HCT116 (cell line): ENCODE results near the gene HELZ2. TPM values are rescaled to one million over a fixed set of nuclear protein-coding genes. Genes with fewer than 3 reads are reported as not detected.

ENCODE experiments used
- ATAC-seq: fragments of 200-7000 bp; cut with Tn5 transposase; 2 replicates; pipeline ENCODE4 v1.9.1; 2020; ENCODE audit warnings: mild to moderate bottlenecking, moderate library complexity
- BruUV-seq: library from RNA; stranded (reverse); fragments of 400-500 nt; replicated peaks from 2 replicates; lab custom pipeline; 2021; lab: Mats Ljungman, UMichigan
- CTCF ChIA-PET: fragments of 300-600 bp; sonication (Branson Sonifier 250); formaldehyde crosslinking; loops from one replicate; lab custom pipeline; 2021; ENCODE audit warnings: antibody characterized with exemption; lab: Charles Lee
- POLR2A ChIA-PET: fragments of 300-600, 350-600 bp; sonication (Branson Sonifier 250); formaldehyde crosslinking; loops from one replicate; lab custom pipeline; 2021; ENCODE audit warnings: antibody characterized with exemption; lab: Charles Lee
- RAD21 ChIA-PET, 2 experiments: fragments of 300-600 bp; sonication (Branson Sonifier 250); formaldehyde crosslinking; loops; one replicate each; lab custom pipeline; 2023; ENCODE audit warnings: low total read pairs in 2 of 2; ENCODE audit not compliant: uncharacterized antibody in 2 of 2, unreplicated experiment in 2 of 2, low non-redundant PET in 1 of 2; lab: Charles Lee
- DNase-seq: peaks from one replicate; pipeline ENCODE4 v3.0.0-alpha.2; 2010; ENCODE audit warnings: low read depth, low spot score
- H2AFZ ChIP-seq: fragments of 200-600 bp; shearing (Covaris generic), sonication (generic); 2 replicates; pipeline ENCODE4 v1.6.1; 2017; ENCODE audit warnings: low read depth, mixed run types, mixed read lengths, antibody characterized with exemption, low read length; ENCODE audit not compliant: poor library complexity, severe bottlenecking
- H3K27ac ChIP-seq: 2 replicates; pipeline ENCODE4 v1.5.1; 2012; ENCODE audit warnings: low read depth, low read length
- H3K27me3 ChIP-seq: fragments of 200-600 bp; sonication (generic); 2 replicates; pipeline ENCODE4 v1.6.1; 2016; ENCODE audit warnings: mixed run types, low read length, mixed read lengths; ENCODE audit not compliant: insufficient read depth
- H3K36me3 ChIP-seq, 2 experiments: fragments of 200-500 bp in 1 of 2; fragments of 200-600 bp in 1 of 2; sonication (Bioruptor generic) in 1 of 2; sonication (generic) in 1 of 2; 2 replicates each; pipeline versions ENCODE4 v1.5.1 to v1.6.1; 2014 to 2016; ENCODE audit warnings: low read length in 2 of 2, inconsistent platforms in 1 of 2, mixed read lengths in 1 of 2, mixed run types in 1 of 2; ENCODE audit not compliant: insufficient read depth in 2 of 2, control insufficient read depth in 1 of 2
- H3K4me1 ChIP-seq, 2 experiments: fragments of 200-600 bp in 1 of 2; sonication (generic) in 1 of 2; 2 replicates each; pipeline versions ENCODE4 v1.5.1 to v1.6.1; 2012 to 2017; ENCODE audit warnings: low read length in 2 of 2, inconsistent platforms in 1 of 2, mild to moderate bottlenecking in 1 of 2, mixed read lengths in 1 of 2, mixed run types in 1 of 2, moderate library complexity in 1 of 2; ENCODE audit not compliant: insufficient read depth in 2 of 2, control insufficient read depth in 1 of 2
- H3K4me2 ChIP-seq: fragments of 200-600 bp; sonication (generic); 2 replicates; pipeline ENCODE4 v1.6.1; 2017; ENCODE audit warnings: mixed run types, low read length, mixed read lengths
- H3K4me3 ChIP-seq, 2 experiments: fragments of 200-600 bp in 1 of 2; sonication (generic) in 1 of 2; replicated peaks in 1 of 2; 2 replicates each; pipeline ENCODE4 v1.5.1; 2011 to 2016; ENCODE audit warnings: low read length in 2 of 2, control low read depth in 1 of 2, low read depth in 1 of 2, mild to moderate bottlenecking in 1 of 2, mixed read lengths in 1 of 2, mixed run types in 1 of 2
- H3K79me2 ChIP-seq: fragments of 200-600 bp; sonication (generic); 2 replicates; pipeline ENCODE4 v1.6.1; 2017; ENCODE audit warnings: mild to moderate bottlenecking, mixed run types, low read length, moderate library complexity, mixed read lengths; ENCODE audit not compliant: insufficient read depth
- H3K9ac ChIP-seq: fragments of 200-600 bp; sonication (generic); 2 replicates; pipeline ENCODE4 v1.6.1; 2016; ENCODE audit warnings: low read length, mixed read lengths
- H3K9me2 ChIP-seq: fragments of 200-600 bp; sonication (generic), shearing (Covaris generic); 2 replicates; pipeline ENCODE4 v1.6.1; 2017; ENCODE audit warnings: mixed run types, mild to moderate bottlenecking, moderate library complexity; ENCODE audit not compliant: insufficient read depth
- H3K9me3 ChIP-seq, 2 experiments: fragments of 200-500 bp in 1 of 2; fragments of 200-600 bp in 1 of 2; sonication (Bioruptor generic) in 1 of 2; sonication (generic) in 1 of 2; 2 replicates each; pipeline ENCODE4 v1.6.1; 2014 to 2017; ENCODE audit warnings: low read length in 2 of 2, mixed read lengths in 2 of 2, inconsistent platforms in 1 of 2, low read depth in 1 of 2, mild to moderate bottlenecking in 1 of 2, mixed run types in 1 of 2, moderate library complexity in 1 of 2; ENCODE audit not compliant: control insufficient read depth in 1 of 2, insufficient read depth in 1 of 2
- H4K20me1 ChIP-seq: fragments of 200-600 bp; sonication (generic), shearing (Covaris generic); 2 replicates; pipeline ENCODE4 v1.6.1; 2017; ENCODE audit warnings: mixed run types, mild to moderate bottlenecking, moderate library complexity; ENCODE audit not compliant: insufficient read depth
- CBX3 ChIP-seq: IDR thresholded peaks from 2 replicates; pipeline ENCODE4 v1.6.1; 2012; ENCODE audit warnings: low read depth
- CTCF ChIP-seq, 3 experiments: fragments of 200-600 bp in 1 of 3; sonication (generic) in 1 of 3; IDR thresholded peaks in 2 of 3; conservative IDR thresholded peaks in 1 of 3; 2 replicates each; pipeline ENCODE4 v1.5.1; 2012 to 2017; ENCODE audit warnings: low read depth in 2 of 3, low read length in 2 of 3, antibody characterized with exemption in 1 of 3, borderline replicate concordance in 1 of 3, control low read depth in 1 of 3, mild to moderate bottlenecking in 1 of 3, mixed read lengths in 1 of 3, mixed run types in 1 of 3, moderate library complexity in 1 of 3; ENCODE audit not compliant: insufficient read depth in 1 of 3
- EGR1 ChIP-seq: IDR thresholded peaks from 2 replicates; pipeline ENCODE4 v1.6.1; 2012; ENCODE audit warnings: low read depth
- ELF1 ChIP-seq: IDR thresholded peaks from 2 replicates; pipeline ENCODE4 v1.6.1; 2012; ENCODE audit warnings: low read depth, borderline replicate concordance
- EZH2 ChIP-seq: fragments of 200-600 bp; sonication (generic); IDR thresholded peaks from 2 replicates; pipeline ENCODE4 v1.6.1; 2017; ENCODE audit warnings: antibody characterized with exemption, mixed run types
- JUND ChIP-seq: IDR thresholded peaks from 2 replicates; pipeline ENCODE4 v1.6.1; 2012
- POLR2AphosphoS5 ChIP-seq: IDR thresholded peaks from 2 replicates; pipeline ENCODE4 v1.6.1; 2011; ENCODE audit warnings: mild to moderate bottlenecking, low read depth, low read length, moderate library complexity
- RAD21 ChIP-seq: IDR thresholded peaks from 2 replicates; pipeline ENCODE4 v1.6.1; 2012; ENCODE audit warnings: low read depth, mild to moderate bottlenecking
- SIN3A ChIP-seq: IDR thresholded peaks from 2 replicates; pipeline ENCODE4 v1.6.1; 2012; ENCODE audit warnings: low read depth
- SP1 ChIP-seq: IDR thresholded peaks from 2 replicates; pipeline ENCODE4 v1.6.1; 2012; ENCODE audit warnings: low read depth
- SRF ChIP-seq: IDR thresholded peaks from 2 replicates; pipeline ENCODE4 v1.6.1; 2012; ENCODE audit warnings: low read depth
- TCF7L2 ChIP-seq: IDR thresholded peaks from 2 replicates; pipeline ENCODE4 v1.7.0; 2011; ENCODE audit warnings: borderline replicate concordance, inconsistent platforms; ENCODE audit not compliant: insufficient read depth, insufficient read length; ENCODE audit errors: extremely low read depth
- YY1 ChIP-seq: IDR thresholded peaks from 2 replicates; pipeline ENCODE4 v1.6.1; 2011; ENCODE audit warnings: low read length, low read depth, moderate library complexity, mild to moderate bottlenecking; ENCODE audit not compliant: insufficient replicate concordance; ENCODE audit errors: extremely low read depth
- ZFX ChIP-seq: fragments of 450-650 bp; IDR thresholded peaks from 2 replicates; pipeline ENCODE4 v1.6.1; 2017
- ZNF274 ChIP-seq: fragments of 200-500 bp; sonication (Bioruptor generic); IDR thresholded peaks from 2 replicates; pipeline ENCODE4 v1.6.1; 2014; ENCODE audit warnings: mild to moderate bottlenecking, low read depth, low read length, inconsistent platforms
- intact Hi-C: fragments of 100-400 bp; cut with micrococcal nuclease; formaldehyde crosslinking; loops from 2 replicates; pipeline ENCODE4 v1.10.0; 2022
- total RNA-seq: library from RNA; stranded (reverse); gene quantifications from one replicate; pipeline ENCODE4 v1.2.1, GENCODE V29; 2021; ENCODE audit not compliant: unreplicated experiment
- TF ChIP-seq, protein P1 (sequence below): IDR thresholded peaks from 2 replicates; pipeline ENCODE4 v1.6.1; 2012
- TF ChIP-seq, protein P2 (sequence below): IDR thresholded peaks from 2 replicates; pipeline ENCODE4 v1.6.1; 2011; ENCODE audit warnings: mild to moderate bottlenecking, low read length, moderate library complexity; ENCODE audit not compliant: insufficient replicate concordance; ENCODE audit errors: extremely low read depth
- TF ChIP-seq, protein P3 (sequence below): IDR thresholded peaks from 2 replicates; pipeline ENCODE4 v1.6.1; 2012; ENCODE audit warnings: low read depth
- TF ChIP-seq, protein P4 (sequence below): IDR thresholded peaks from 2 replicates; pipeline ENCODE4 v1.6.1; 2012

The HELZ2 gene
- total RNA-seq, 1 experiment from 2014 or later = 44.0 TPM

- ChIA-PET RAD21 (no interaction called here), POLR2A (no interaction called here)
- intact Hi-C loops = loop anchor here (10.0 kb wide), 1 partner anchor 47 kb away; the partner anchor contains the start of gene GMEB2
These were observed 3.4 kb upstream of the HELZ2 start for GRCh38 chr20:63577317-63577894.

More at GRCh38 chr20:63577317-63577894, 3.4 kb upstream of the HELZ2 start:
- CTCF ChIA-PET = no interaction called here
- no peak overlapping the region for H2AFZ ChIP-seq
- H3K4me2 ChIP-seq = no peak overlapping the region
- no peaks in the 10 kb centered on the region for H3K36me3 ChIP-seq
- TF ChIP-seq, protein P1, sequence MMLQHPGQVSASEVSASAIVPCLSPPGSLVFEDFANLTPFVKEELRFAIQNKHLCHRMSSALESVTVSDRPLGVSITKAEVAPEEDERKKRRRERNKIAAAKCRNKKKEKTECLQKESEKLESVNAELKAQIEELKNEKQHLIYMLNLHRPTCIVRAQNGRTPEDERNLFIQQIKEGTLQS = no peak
- no peak for TF ChIP-seq YY1
- TF ChIP-seq, protein P2, sequence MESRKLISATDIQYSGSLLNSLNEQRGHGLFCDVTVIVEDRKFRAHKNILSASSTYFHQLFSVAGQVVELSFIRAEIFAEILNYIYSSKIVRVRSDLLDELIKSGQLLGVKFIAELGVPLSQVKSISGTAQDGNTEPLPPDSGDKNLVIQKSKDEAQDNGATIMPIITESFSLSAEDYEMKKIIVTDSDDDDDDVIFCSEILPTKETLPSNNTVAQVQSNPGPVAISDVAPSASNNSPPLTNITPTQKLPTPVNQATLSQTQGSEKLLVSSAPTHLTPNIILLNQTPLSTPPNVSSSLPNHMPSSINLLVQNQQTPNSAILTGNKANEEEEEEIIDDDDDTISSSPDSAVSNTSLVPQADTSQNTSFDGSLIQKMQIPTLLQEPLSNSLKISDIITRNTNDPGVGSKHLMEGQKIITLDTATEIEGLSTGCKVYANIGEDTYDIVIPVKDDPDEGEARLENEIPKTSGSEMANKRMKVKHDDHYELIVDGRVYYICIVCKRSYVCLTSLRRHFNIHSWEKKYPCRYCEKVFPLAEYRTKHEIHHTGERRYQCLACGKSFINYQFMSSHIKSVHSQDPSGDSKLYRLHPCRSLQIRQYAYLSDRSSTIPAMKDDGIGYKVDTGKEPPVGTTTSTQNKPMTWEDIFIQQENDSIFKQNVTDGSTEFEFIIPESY = no peak
- TF ChIP-seq SP1 = no peak
- no peak for TF ChIP-seq POLR2AphosphoS5
- TF ChIP-seq ZNF274 = no peak
- TF ChIP-seq, protein P3, sequence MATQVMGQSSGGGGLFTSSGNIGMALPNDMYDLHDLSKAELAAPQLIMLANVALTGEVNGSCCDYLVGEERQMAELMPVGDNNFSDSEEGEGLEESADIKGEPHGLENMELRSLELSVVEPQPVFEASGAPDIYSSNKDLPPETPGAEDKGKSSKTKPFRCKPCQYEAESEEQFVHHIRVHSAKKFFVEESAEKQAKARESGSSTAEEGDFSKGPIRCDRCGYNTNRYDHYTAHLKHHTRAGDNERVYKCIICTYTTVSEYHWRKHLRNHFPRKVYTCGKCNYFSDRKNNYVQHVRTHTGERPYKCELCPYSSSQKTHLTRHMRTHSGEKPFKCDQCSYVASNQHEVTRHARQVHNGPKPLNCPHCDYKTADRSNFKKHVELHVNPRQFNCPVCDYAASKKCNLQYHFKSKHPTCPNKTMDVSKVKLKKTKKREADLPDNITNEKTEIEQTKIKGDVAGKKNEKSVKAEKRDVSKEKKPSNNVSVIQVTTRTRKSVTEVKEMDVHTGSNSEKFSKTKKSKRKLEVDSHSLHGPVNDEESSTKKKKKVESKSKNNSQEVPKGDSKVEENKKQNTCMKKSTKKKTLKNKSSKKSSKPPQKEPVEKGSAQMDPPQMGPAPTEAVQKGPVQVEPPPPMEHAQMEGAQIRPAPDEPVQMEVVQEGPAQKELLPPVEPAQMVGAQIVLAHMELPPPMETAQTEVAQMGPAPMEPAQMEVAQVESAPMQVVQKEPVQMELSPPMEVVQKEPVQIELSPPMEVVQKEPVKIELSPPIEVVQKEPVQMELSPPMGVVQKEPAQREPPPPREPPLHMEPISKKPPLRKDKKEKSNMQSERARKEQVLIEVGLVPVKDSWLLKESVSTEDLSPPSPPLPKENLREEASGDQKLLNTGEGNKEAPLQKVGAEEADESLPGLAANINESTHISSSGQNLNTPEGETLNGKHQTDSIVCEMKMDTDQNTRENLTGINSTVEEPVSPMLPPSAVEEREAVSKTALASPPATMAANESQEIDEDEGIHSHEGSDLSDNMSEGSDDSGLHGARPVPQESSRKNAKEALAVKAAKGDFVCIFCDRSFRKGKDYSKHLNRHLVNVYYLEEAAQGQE = no peak
- TF ChIP-seq EZH2 = no peak
- no peak for TF ChIP-seq EGR1
- TF ChIP-seq ZFX = no peak
- TF ChIP-seq, protein P4, sequence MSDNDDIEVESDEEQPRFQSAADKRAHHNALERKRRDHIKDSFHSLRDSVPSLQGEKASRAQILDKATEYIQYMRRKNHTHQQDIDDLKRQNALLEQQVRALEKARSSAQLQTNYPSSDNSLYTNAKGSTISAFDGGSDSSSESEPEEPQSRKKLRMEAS = no peak
- TF ChIP-seq RAD21 = no peak
- no peak for TF ChIP-seq SRF
- TF ChIP-seq SIN3A = no peak
- no peak for TF ChIP-seq JUND
- no peak for TF ChIP-seq CTCF (IDR thresholded peaks at IDR 0.05 in 2 of 3, conservative IDR thresholded peaks at IDR 0.05 in 1 of 3; ENCODE audit: borderline replicate concordance in 1 of 3, insufficient read depth in 1 of 3, low read depth in 2 of 3, low read length in 2 of 3)
- TF ChIP-seq ELF1 = no peak
- TF ChIP-seq TCF7L2 = no peak
- TF ChIP-seq CBX3 = no peak
- TF ChIP-seq, all 23 proteins: peak for 0
- H3K9me2 ChIP-seq = no peaks in the 10 kb centered on the region
- no peaks in the 10 kb centered on the region for H4K20me1 ChIP-seq
- no TSS peak for BruUV-seq
- no peak for ATAC-seq
- H3K9me3 ChIP-seq = no peaks in the 10 kb centered on the region
- no peak for DNase-seq
- peaks cover 12 to 35% of the 10 kb centered on the region in 2 experiments for H3K4me1 ChIP-seq
- no peak overlapping the region for H3K4me3 ChIP-seq
- H3K9ac ChIP-seq = no peak overlapping the region
- H3K79me2 ChIP-seq = peaks cover 4% of the 10 kb centered on the region; the same call in 1 of the 2 replicates
- no peaks in the 10 kb centered on the region for H3K27me3 ChIP-seq
- no peak overlapping the region for H3K27ac ChIP-seq
